Panc1 (cell line): ENCODE results near the gene SPOUT1. TPM values are rescaled to one million over a fixed set of nuclear protein-coding genes. Genes with fewer than 3 reads are reported as not detected.

ENCODE experiments used
- ATAC-seq: fragments of 200-7000 bp; cut with Tn5 transposase; 2 replicates; pipeline ENCODE4 v1.9.1; 2020; ENCODE audit warnings: mild to moderate bottlenecking, moderate library complexity
- BruUV-seq: library from RNA; stranded (reverse); fragments of 400-500 nt; replicated peaks from 2 replicates; lab custom pipeline; 2021; lab: Mats Ljungman, UMichigan
- CTCF ChIA-PET: fragments of 300-600 bp; sonication (Branson Sonifier 250); formaldehyde crosslinking; loops from one replicate; lab custom pipeline; 2022; ENCODE audit warnings: antibody characterized with exemption; lab: Charles Lee
- POLR2A ChIA-PET: fragments of 300-600 bp; sonication (Branson Sonifier 250); formaldehyde crosslinking; loops from one replicate; lab custom pipeline; 2022; ENCODE audit warnings: antibody characterized with exemption; lab: Charles Lee
- DNase-seq: peaks from one replicate; pipeline ENCODE4 v3.0.0-alpha.2; 2010; ENCODE audit warnings: low read depth, low spot score
- H3K27ac ChIP-seq: 2 replicates; pipeline ENCODE4 v1.5.1; 2011; ENCODE audit warnings: mild to moderate bottlenecking, low read length, inconsistent platforms
- H3K27me3 ChIP-seq: fragments of 200-500 bp; sonication (Bioruptor generic); 2 replicates; pipeline ENCODE4 v1.6.0; 2014; ENCODE audit warnings: low read length, inconsistent platforms; ENCODE audit not compliant: control insufficient read depth, insufficient read depth
- H3K36me3 ChIP-seq: fragments of 200-500 bp; sonication (Bioruptor generic); 2 replicates; pipeline ENCODE4 v1.5.1; 2014; ENCODE audit warnings: inconsistent platforms, mild to moderate bottlenecking, low read length, moderate library complexity; ENCODE audit not compliant: control insufficient read depth, insufficient read depth
- H3K4me1 ChIP-seq: 2 replicates; pipeline ENCODE4 v1.5.1; 2011; ENCODE audit warnings: inconsistent platforms, mild to moderate bottlenecking, low read length, moderate library complexity; ENCODE audit not compliant: control insufficient read depth, insufficient read depth
- H3K4me3 ChIP-seq, 2 experiments: 2 replicates each; pipeline ENCODE4 v1.5.1; 2011 to 2012; ENCODE audit warnings: low read depth in 2 of 2, low read length in 2 of 2, mild to moderate bottlenecking in 2 of 2, inconsistent platforms in 1 of 2, moderate library complexity in 1 of 2
- H3K9me3 ChIP-seq: fragments of 200-500 bp; sonication (Bioruptor generic); 2 replicates; pipeline ENCODE4 v1.5.1; 2014; ENCODE audit warnings: low read depth, mild to moderate bottlenecking, inconsistent platforms, low read length, moderate library complexity; ENCODE audit not compliant: control insufficient read depth, insufficient read depth
- POLR2AphosphoS5 ChIP-seq: IDR thresholded peaks from 2 replicates; pipeline ENCODE4 v1.6.1; 2012; ENCODE audit warnings: mild to moderate bottlenecking, low read depth, low read length, moderate library complexity
- REST ChIP-seq, 2 experiments: IDR thresholded peaks; 2 replicates each; pipeline ENCODE4 v1.6.1; 2011 to 2012; ENCODE audit warnings: low read depth in 2 of 2, control low read depth in 1 of 2, low read length in 1 of 2, mild to moderate bottlenecking in 1 of 2, moderate library complexity in 1 of 2; ENCODE audit not compliant: insufficient read depth in 1 of 2
- SIN3A ChIP-seq: IDR thresholded peaks from 2 replicates; pipeline ENCODE4 v1.6.1; 2012; ENCODE audit warnings: low read depth, mild to moderate bottlenecking, low read length, moderate library complexity, borderline replicate concordance; ENCODE audit not compliant: insufficient read depth
- TCF7L2 ChIP-seq: IDR thresholded peaks from 2 replicates; pipeline ENCODE4 v1.6.1; 2011; ENCODE audit warnings: mild to moderate bottlenecking, low read depth, low read length, inconsistent platforms
- in situ Hi-C: cut with HindIII; loops from 2 replicates; pipeline ENCODE4 v1.10.0; 2016; ENCODE audit warnings: low sequenced_read_pairs, low pct_unique_long_range_greater_than_20kb
- intact Hi-C: fragments of 100-400 bp; cut with micrococcal nuclease; formaldehyde crosslinking; loops from one replicate; pipeline ENCODE4 v1.10.0; 2022; ENCODE audit not compliant: unreplicated experiment
- total RNA-seq: library from RNA; stranded (reverse); gene quantifications from one replicate; pipeline ENCODE4 v1.2.1, GENCODE V29; 2021; ENCODE audit not compliant: unreplicated experiment
- TF ChIP-seq, protein P1 (sequence below): fragments of 450-650 bp; IDR thresholded peaks from 2 replicates; pipeline ENCODE4 v1.5.1; 2017; ENCODE audit warnings: mild to moderate bottlenecking

Gene SPOUT1
- total RNA-seq, 1 experiment from 2014 or later, result 38.4 TPM

DNA sequence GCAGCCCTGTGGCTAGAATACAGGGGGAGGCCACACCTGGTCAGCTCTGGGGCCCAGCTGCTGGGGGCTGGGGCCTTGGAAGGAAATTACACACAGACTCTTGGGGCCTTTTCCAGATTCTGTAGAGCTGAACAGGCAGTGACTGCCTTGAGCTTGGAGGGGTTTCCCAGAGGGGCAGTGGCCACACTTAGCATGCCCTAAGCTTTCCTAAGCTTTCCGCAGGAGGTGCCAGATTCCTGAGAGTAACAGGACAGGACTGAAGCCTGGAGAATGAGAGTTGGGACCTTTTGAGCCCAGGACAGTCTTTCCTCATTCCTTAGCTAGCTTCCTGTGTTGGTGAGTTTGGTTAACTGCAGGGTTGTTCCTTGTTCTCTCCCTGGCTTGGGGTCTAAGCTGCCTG is 41.1 kb downstream of the SPOUT1 start:
- Histone ChIP-seq H3K27me3 (no peaks in the 10 kb centered on the region), H3K27ac (no peak overlapping the region), H3K4me1 (peaks cover 10% of the 10 kb centered on the region), H3K4me3 (peak overlapping the region in 1 of 2 experiments; percentile 75; a peak in 1 of 4 replicates), H3K9me3 (no peaks in the 10 kb centered on the region), H3K36me3 (no peaks in the 10 kb centered on the region; the same call in 1 of the 2 replicates)
- BruUV-seq, result no TSS peak
- ChIA-PET POLR2A (no interaction called here), CTCF (interaction anchor here (1.0 kb wide), 1 partner anchor 55 kb away, joined by 3 read pairs; no protein-coding TSS in a partner anchor)
- TF ChIP-seq SIN3A (no peak), POLR2AphosphoS5 (no peak)
- no peak for ATAC-seq
- in situ Hi-C loops (no loop called here), intact Hi-C loops (no loop called here)
- no peak for DNase-seq

DNA sequence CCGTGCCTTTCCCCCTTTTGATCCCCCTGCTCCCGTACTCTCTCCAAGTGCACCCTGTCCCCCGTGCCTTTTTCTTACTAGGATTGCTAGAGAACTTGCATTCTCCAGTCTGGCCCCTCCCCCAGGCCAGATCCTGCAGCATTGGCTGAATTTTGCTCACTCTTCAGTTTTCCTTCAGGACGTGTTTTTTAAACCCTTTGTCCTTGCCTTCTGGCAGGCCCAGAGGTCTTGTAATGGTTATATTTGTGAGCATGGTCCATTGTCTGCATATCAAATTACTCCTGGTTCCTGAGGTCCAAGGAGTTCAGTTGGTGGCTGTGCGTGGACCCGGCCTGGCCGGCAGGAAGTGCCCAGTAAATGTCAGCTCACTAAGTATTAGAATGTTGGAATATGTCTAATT is 41.9 kb downstream of the SPOUT1 start:
- no TSS peak for BruUV-seq
- DNase-seq, result no peak
- POLR2A ChIA-PET, result no interaction called here

More for the DNA sequence above, 41.9 kb downstream of the SPOUT1 start:
- in situ Hi-C loops (no loop called here), intact Hi-C loops (no loop called here)
- no peaks in the 10 kb centered on the region for H3K9me3 ChIP-seq
- H3K27ac ChIP-seq, result peak overlapping the region; percentile 66; the same call in 1 of the 2 replicates
- no peak for TF ChIP-seq POLR2AphosphoS5
- no peak for TF ChIP-seq REST (IDR thresholded peaks at IDR 0.05; ENCODE audit: insufficient read depth in 1 of 2, low read depth in 2 of 2, low read length in 1 of 2)
- no peak for TF ChIP-seq SIN3A
- TF ChIP-seq, protein P1, sequence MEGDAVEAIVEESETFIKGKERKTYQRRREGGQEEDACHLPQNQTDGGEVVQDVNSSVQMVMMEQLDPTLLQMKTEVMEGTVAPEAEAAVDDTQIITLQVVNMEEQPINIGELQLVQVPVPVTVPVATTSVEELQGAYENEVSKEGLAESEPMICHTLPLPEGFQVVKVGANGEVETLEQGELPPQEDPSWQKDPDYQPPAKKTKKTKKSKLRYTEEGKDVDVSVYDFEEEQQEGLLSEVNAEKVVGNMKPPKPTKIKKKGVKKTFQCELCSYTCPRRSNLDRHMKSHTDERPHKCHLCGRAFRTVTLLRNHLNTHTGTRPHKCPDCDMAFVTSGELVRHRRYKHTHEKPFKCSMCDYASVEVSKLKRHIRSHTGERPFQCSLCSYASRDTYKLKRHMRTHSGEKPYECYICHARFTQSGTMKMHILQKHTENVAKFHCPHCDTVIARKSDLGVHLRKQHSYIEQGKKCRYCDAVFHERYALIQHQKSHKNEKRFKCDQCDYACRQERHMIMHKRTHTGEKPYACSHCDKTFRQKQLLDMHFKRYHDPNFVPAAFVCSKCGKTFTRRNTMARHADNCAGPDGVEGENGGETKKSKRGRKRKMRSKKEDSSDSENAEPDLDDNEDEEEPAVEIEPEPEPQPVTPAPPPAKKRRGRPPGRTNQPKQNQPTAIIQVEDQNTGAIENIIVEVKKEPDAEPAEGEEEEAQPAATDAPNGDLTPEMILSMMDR, result no peak
- TF ChIP-seq TCF7L2, result no peak
- H3K36me3 ChIP-seq, result no peaks in the 10 kb centered on the region; the same call in 1 of the 2 replicates
- peak overlapping the region; percentile 73 to 75 for H3K4me3 ChIP-seq
- peaks cover 10% of the 10 kb centered on the region for H3K4me1 ChIP-seq
- no peaks in the 10 kb centered on the region for H3K27me3 ChIP-seq
- CTCF ChIA-PET, result no interaction called here
- ATAC-seq, result no peak
